K562 (cell line): ENCODE results near the gene SORCS2. TPM values are rescaled to one million over a fixed set of nuclear protein-coding genes. Genes with fewer than 3 reads are reported as not detected.

Experiments used
- ATAC-seq: fragments of 200-7000 bp; cut with Tn5 transposase; 3 replicates; pipeline ENCODE4 v1.9.1; 2020; ENCODE audit warnings: moderate library complexity
- BruUV-seq: library from RNA; stranded (reverse); fragments of 400-500 nt; replicated peaks from 2 replicates; lab custom pipeline; 2021; lab: Mats Ljungman, UMichigan
- CTCF ChIA-PET: fragments of 300-600 bp; formaldehyde crosslinking; extraction: SDS; loops from one replicate; lab custom pipeline; 2021; ENCODE audit warnings: low intra/inter-chr PET ratio; lab: Yijun Ruan, JAX
- POLR2A ChIA-PET: fragments of 300-600, 350-650 bp; sonication (Branson Sonifier 250); formaldehyde crosslinking; extraction: SDS; loops from one replicate; lab custom pipeline; 2021; ENCODE audit warnings: antibody characterized with exemption, inconsistent platforms; lab: Yijun Ruan, JAX
- DNase-seq, 4 experiments: peaks; one replicate each; pipeline versions ENCODE4 v3.0.0 to v3.0.0-alpha.2; 2011 to 2018; ENCODE audit warnings: low spot score in 3 of 4, mixed read lengths in 3 of 4; ENCODE audit errors: extremely low read depth in 1 of 4
- FAIRE-seq: peaks from 2 replicates; lab custom pipeline; 2011; peaks lifted over from hg19 to GRCh38; lab: Jason Lieb, UNC
- H2AFZ ChIP-seq: 2 replicates; pipeline ENCODE4 v1.6.0; 2011; ENCODE audit warnings: low read depth, low read length, control low read depth, inconsistent platforms
- H3K27ac ChIP-seq: fragments of 200-600 bp; 3 replicates; pipeline ENCODE4 v1.8.0; 2011; ENCODE audit warnings: low read depth, mild to moderate bottlenecking, control low read depth, inconsistent platforms, low read length, moderate library complexity, mixed read lengths; ENCODE audit errors: extremely low read depth
- H3K27me3 ChIP-seq, 2 experiments: fragments of 300-600 bp in 1 of 2; 2 replicates in 1 of 2; 3 replicates in 1 of 2; pipeline versions ENCODE4 v1.6.0 to v1.8.0; 2011; ENCODE audit warnings: inconsistent platforms in 2 of 2, low read length in 2 of 2, mild to moderate bottlenecking in 1 of 2, mixed read lengths in 1 of 2, moderate library complexity in 1 of 2; ENCODE audit not compliant: control insufficient read depth in 2 of 2, insufficient read depth in 2 of 2
- H3K36me3 ChIP-seq: fragments of 300-600 bp; 3 replicates; pipeline ENCODE4 v1.8.0; 2011; ENCODE audit warnings: mild to moderate bottlenecking, low read length, inconsistent platforms; ENCODE audit not compliant: control insufficient read depth, insufficient read depth
- H3K4me1 ChIP-seq, 2 experiments: fragments of 200-600 bp in 1 of 2; replicated peaks in 1 of 2; 2 replicates in 1 of 2; 3 replicates in 1 of 2; pipeline versions ENCODE4 v1.5.1 to v1.8.0; 2011; ENCODE audit warnings: inconsistent platforms in 2 of 2, low read length in 2 of 2, mild to moderate bottlenecking in 1 of 2, mixed read lengths in 1 of 2, moderate library complexity in 1 of 2; ENCODE audit not compliant: control insufficient read depth in 2 of 2, insufficient read depth in 2 of 2
- H3K4me2 ChIP-seq: 2 replicates; pipeline ENCODE4 v1.6.1; 2011; ENCODE audit warnings: low read length, control low read depth, inconsistent platforms, mixed read lengths; ENCODE audit not compliant: insufficient read depth
- H3K4me3 ChIP-seq: fragments of 200-600 bp; sonication (generic), shearing (Covaris generic); 2 replicates; pipeline ENCODE4 v1.5.1; 2016; ENCODE audit warnings: control low read depth, inconsistent platforms
- H3K79me2 ChIP-seq: fragments of 200-600 bp; 3 replicates; pipeline ENCODE4 v1.8.0; 2011; ENCODE audit warnings: low read length, inconsistent platforms; ENCODE audit not compliant: control insufficient read depth, insufficient read depth
- H3K9ac ChIP-seq, 2 experiments: 2 replicates each; pipeline versions ENCODE4 v1.6.0 to v1.6.1; 2011; ENCODE audit warnings: low read depth in 2 of 2, low read length in 2 of 2, control low read depth in 1 of 2, inconsistent platforms in 1 of 2, mild to moderate bottlenecking in 1 of 2, mixed read lengths in 1 of 2; ENCODE audit not compliant: insufficient read depth in 1 of 2
- H3K9me1 ChIP-seq: one replicate; pipeline ENCODE4 v1.6.0; 2011; ENCODE audit warnings: inconsistent platforms, mild to moderate bottlenecking, low read length, moderate library complexity; ENCODE audit not compliant: control insufficient read depth, insufficient read depth
- H3K9me3 ChIP-seq: replicated peaks from 2 replicates; pipeline ENCODE4 v1.5.1; 2011; ENCODE audit warnings: low read depth, low read length, inconsistent platforms; ENCODE audit not compliant: control insufficient read depth, insufficient read depth
- H4K20me1 ChIP-seq: replicated peaks from 2 replicates; pipeline ENCODE4 v1.6.1; 2011; ENCODE audit warnings: low read length, inconsistent platforms, mixed read lengths; ENCODE audit not compliant: control insufficient read depth, insufficient read depth
- GABPA ChIP-seq: fragments of 200-800 bp; sonication (Bioruptor generic); conservative IDR thresholded peaks from 2 replicates; pipeline ENCODE4 v1.6.1; 2016; ENCODE audit warnings: low read depth, missing genetic modification characterization, missing compliant biosample characterization
- HINFP ChIP-seq: fragments of 450-650 bp; conservative IDR thresholded peaks from 2 replicates; pipeline ENCODE4 v1.6.1; 2016; ENCODE audit warnings: missing genetic modification characterization, low read depth, mild to moderate bottlenecking, control low read depth, missing compliant biosample characterization
- HNRNPL ChIP-seq: fragments of 200-400 bp; formaldehyde crosslinking; IDR thresholded peaks from 2 replicates; pipeline ENCODE4 v1.6.1; 2017; ENCODE audit warnings: low read depth, mild to moderate bottlenecking, low read length
- SIRT6 ChIP-seq: IDR thresholded peaks from one replicate; pipeline ENCODE4 v1.6.1; 2012; ENCODE audit warnings: low read depth, mild to moderate bottlenecking, control low read depth, inconsistent platforms, low read length, moderate library complexity
- ZBTB40 ChIP-seq, 2 experiments: fragments of 450-650 bp in 1 of 2; sonication (generic) in 1 of 2; formaldehyde crosslinking in 1 of 2; IDR thresholded peaks; 2 replicates each; pipeline versions ENCODE4 v1.7.1 to v1.9.0; 2016 to 2022; ENCODE audit warnings: inconsistent platforms in 1 of 2, mild to moderate bottlenecking in 1 of 2, missing genetic modification reagents in 1 of 2
- WGBS: fragments of 100-300 bp; shearing (Covaris generic); methylation state at CpG from one replicate; pipeline ENCODE4 v1.1.6; 2016; ENCODE audit warnings: low coverage, mixed read lengths; ENCODE audit not compliant: insufficient coverage; ENCODE audit errors: missing lambda C conversion rate; 5-methylcytosine and 5-hydroxymethylcytosine counted together
- in situ Hi-C: fragments of 300-500 bp; cut with MboI; formaldehyde crosslinking; loops from 4 replicates; pipeline ENCODE4 v1.15.0; 2018; ENCODE audit warnings: inconsistent platforms, mixed read lengths
- intact Hi-C: fragments of 100-400 bp; cut with micrococcal nuclease; formaldehyde crosslinking; loops from 2 replicates; pipeline ENCODE4 v1.14.2; 2022
- polyA plus RNA-seq, 8 experiments: library from polyadenylated mRNA; depleted of rRNA in 4 of 8; stranded (reverse) in 5 of 8; unstranded in 3 of 8; fragments of >200 nt; fragmentation: Nextera tagmentation in 2 of 8; fragmentation: Illumina TruSeq in 1 of 8; extraction: Ambion mirVana in 2 of 8; extraction: Trizol in 1 of 8; gene quantifications; 2 replicates each; pipeline versions ENCODE4 v1.2.1 to v1.2.3, GENCODE V29; 2011 to 2014; ENCODE audit warnings: inconsistent platforms in 1 of 8, missing spikeins in 1 of 8
- total RNA-seq, 7 experiments: library from RNA; depleted of rRNA in 6 of 7; stranded (reverse); fragments of >200 nt in 6 of 7; fragmentation: Illumina TruSeq in 2 of 7; extraction: Trizol in 2 of 7; gene quantifications; 2 replicates each; pipeline versions ENCODE4 v1.2.1 to v1.2.3, GENCODE V29; 2011 to 2021; ENCODE audit warnings: low replicate concordance in 1 of 7
- TF ChIP-seq, protein P1 (sequence below): fragments of 200-800 bp; sonication (Bioruptor generic); IDR thresholded peaks from 2 replicates; pipeline ENCODE4 v1.6.1; 2017; ENCODE audit warnings: missing genetic modification characterization, missing compliant biosample characterization

The SORCS2 gene
- total and polyA plus RNA-seq, 9 of the 15 experiments (the other 6 are each of a cell fraction or from before 2014, with no cell fraction given) = not detected

DNA sequence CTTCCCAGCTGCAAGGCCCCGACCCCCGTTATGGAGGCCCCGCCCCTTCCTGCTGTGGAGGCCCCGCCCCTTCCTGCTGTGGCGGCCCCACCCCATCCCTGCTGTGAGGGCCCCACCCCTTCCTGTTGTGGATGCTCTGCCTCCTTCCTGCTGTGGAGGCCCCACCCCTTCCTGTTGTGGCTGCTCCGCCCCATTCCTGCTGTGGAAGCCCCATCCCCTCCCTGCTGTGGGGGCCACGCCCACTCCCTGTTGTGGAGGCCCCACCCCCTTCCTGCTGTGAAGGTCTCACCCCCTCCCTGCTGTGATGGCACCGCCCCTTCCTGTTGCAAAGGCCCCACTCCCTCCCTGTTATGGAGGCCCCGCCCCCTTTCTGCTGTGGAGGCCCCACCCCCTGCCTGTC lies 347.3 kb downstream of the SORCS2 start:
- H3K36me3 ChIP-seq = no peaks in the 10 kb centered on the region
- no peaks in the 10 kb centered on the region for H3K4me1 ChIP-seq
- intact Hi-C loops (no loop called here), in situ Hi-C loops (no loop called here)
- H3K27me3 ChIP-seq = peaks cover 0 to 6% of the 10 kb centered on the region in 2 experiments; a peak in 1 of 5 replicates
- no TSS peak for BruUV-seq
- FAIRE-seq (no peak), DNase-seq (peak; percentile 38 to 80 (median 70)), ATAC-seq (peak; percentile 98)
- no peaks in the 10 kb centered on the region for H3K9me1 ChIP-seq
- 18% methylated on average over 5 of the region's 9 CpGs for WGBS
- no peaks in the 10 kb centered on the region for H3K79me2 ChIP-seq
- H3K4me2 ChIP-seq = no peak overlapping the region
- ChIA-PET POLR2A (no interaction called here), CTCF (no interaction called here)
- H3K4me3 ChIP-seq = no peak overlapping the region
- no peak overlapping the region for H3K27ac ChIP-seq
- H4K20me1 ChIP-seq = no peaks in the 10 kb centered on the region
- H3K9me3 ChIP-seq = no peaks in the 10 kb centered on the region
- H2AFZ ChIP-seq = no peak overlapping the region
- H3K9ac ChIP-seq = no peak overlapping the region
- TF ChIP-seq GABPA (tag) (peak; percentile 66), ZBTB40 (IDR thresholded peaks at IDR 0.05) (peak; percentile 51), ZBTB40 (CRISPR knock-in tag; IDR thresholded peaks at IDR 0.05) (no peak), HINFP (tag) (no peak), SIRT6 (no peak), HNRNPL (no peak)
- TF ChIP-seq, protein P1, sequence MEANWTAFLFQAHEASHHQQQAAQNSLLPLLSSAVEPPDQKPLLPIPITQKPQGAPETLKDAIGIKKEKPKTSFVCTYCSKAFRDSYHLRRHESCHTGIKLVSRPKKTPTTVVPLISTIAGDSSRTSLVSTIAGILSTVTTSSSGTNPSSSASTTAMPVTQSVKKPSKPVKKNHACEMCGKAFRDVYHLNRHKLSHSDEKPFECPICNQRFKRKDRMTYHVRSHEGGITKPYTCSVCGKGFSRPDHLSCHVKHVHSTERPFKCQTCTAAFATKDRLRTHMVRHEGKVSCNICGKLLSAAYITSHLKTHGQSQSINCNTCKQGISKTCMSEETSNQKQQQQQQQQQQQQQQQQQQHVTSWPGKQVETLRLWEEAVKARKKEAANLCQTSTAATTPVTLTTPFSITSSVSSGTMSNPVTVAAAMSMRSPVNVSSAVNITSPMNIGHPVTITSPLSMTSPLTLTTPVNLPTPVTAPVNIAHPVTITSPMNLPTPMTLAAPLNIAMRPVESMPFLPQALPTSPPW = peak; percentile 32; the same call in 1 of the 2 replicates
